Fibroblast of gingiva (primary cell): Measurements from ENCODE around the gene GRB10.
"Not testable (repeated sequence)": the region's sequence is repeated elsewhere in the genome, so short reads cannot be mapped to it uniquely, and the experiment has no call there.

ENCODE experiments used
- DNase-seq: peaks from one replicate; pipeline ENCODE4 v3.0.0-alpha.2; 2011; ENCODE audit warnings: low read depth

The GRB10 gene

DNA sequence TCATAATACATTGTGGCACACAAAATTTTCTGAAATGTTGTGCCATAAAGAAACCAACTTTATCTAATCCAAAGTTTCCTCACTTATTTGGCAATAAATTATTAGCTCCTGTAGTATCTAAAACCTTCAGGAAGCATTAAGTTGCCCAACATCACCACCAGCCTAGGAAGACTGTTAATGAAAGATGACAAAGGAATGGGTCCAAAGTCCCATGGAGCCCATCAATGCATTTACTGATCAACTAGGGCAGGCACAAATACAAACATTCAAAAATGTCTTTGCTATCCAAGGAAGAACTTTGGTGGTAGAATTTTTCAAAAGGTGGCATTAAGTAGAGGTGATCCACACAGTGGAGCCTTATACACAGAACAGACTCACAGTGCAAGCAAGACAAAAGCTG is 4.5 kb downstream of the GRB10 start:
- DNase-seq = no peak

DNA sequence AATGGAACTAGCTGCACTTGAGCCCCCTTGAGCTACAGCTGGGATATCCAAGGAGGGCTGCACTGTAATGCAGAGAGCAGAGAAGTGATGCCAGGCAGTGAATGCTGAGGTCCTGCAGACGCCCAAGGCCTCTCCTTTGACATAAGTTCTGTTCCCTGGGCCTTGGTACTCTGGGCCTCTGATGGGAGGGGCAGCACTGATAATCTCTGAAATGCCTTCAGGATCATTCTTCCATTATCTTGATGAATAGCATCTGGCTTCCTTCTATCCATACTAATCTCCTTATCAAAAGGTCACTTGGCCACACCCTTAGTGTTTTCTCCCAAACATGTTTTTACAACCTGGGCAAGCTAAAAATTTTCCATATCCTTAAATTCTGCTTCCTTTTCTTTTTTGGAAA is 6.9 kb downstream of the GRB10 start:
- no peak for DNase-seq

DNA sequence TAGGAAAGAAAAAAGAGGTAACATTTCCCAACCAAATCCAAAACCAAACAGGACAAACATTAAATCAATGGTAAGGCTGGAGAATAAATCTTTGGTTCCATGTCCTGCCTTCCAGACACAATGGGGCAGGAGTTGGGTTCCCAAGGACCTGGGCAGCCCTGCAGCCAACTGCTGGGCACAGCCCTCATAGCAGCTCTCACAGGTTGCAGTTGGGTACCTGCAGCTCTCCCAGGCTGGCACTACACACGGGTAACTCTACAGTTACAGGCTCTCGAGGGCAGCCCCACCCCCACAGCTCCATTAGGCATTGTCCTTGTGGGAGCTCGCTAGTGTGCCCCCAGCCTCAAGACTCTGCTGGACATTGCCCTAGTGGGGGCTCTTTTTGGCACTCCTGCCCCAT is 7.5 kb downstream of the GRB10 start:
- DNase-seq = no peak

DNA sequence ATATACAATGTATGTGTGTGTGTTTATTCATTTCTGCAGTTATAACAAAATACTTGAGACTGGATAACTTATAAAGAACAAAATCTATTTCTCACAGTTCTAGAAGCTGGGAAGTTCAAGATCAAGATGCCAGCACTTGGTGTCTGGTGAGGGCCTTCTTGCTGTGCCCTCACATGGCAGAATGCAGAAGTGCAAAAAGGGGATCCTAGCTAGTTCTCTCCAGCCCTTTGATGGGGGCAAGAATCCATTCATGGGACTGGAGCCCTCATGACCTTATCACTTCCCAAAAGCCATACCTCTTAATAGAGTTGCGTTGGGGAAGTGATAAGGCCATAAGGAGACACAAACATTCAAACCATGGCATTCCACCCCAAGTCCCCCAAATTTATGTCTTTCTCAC is 8.4 kb downstream of the GRB10 start:
- no peak for DNase-seq

DNA sequence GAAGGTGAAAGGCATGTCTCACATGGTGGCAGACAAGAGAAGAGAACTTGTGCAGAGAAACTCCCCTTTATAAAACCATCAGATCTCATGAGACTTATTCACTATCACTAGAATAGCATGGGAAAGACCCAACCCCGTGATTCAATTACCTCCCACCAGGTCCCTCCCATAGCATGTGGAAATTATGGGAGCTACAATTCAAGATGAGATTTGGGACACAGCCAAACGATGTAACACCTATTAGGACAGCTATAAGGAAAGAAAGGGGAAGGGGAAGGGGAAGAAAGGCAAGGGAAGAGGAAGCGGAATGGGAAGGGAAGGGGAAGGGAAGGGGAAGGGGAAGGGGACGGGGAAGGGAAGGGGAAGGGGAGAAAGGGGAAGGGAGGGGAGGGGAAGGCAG is 9.6 kb downstream of the GRB10 start:
- DNase-seq = not testable (repeated sequence)

DNA sequence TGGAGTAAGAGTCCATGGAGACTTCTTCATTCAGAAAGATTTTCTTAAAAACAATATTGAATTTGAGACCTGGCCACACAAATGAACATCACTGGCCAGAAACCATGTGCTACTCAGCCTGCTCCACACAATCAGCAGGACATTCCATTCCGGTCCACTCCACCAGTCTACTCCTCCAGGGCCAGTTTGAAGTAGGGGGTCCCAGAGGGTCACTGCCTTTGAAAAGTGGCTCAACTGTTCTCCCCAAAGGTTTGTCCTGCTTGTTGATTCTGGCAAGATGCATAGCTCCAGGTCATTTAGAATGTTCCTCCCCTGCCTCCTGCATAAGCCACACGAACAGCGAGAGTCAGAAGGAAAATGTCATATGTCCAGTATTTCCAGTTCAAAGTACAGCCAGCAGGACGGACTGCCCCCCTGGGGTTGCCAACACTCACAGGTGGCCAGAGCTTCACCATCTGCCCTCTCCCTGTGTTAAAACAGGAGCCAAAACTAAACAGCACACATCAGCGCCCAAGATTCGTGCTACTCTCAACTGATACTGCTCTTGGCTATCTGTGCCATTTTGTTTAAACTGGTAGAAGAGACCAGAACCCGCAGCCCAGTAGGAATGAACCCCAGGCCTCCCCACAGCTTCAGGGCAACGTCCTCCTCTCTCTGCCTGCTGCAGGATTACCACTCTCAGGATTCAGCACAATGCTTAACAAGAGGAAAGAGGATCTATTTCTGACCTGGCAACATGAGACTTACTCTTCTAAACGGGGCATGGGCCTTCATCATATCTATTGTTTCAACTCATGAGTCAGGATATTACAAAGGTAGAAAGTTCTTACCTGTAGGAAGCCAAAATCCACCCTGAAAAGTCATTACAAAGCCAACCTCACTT is 11.3 kb downstream of the GRB10 start:
- no peak for DNase-seq

DNA sequence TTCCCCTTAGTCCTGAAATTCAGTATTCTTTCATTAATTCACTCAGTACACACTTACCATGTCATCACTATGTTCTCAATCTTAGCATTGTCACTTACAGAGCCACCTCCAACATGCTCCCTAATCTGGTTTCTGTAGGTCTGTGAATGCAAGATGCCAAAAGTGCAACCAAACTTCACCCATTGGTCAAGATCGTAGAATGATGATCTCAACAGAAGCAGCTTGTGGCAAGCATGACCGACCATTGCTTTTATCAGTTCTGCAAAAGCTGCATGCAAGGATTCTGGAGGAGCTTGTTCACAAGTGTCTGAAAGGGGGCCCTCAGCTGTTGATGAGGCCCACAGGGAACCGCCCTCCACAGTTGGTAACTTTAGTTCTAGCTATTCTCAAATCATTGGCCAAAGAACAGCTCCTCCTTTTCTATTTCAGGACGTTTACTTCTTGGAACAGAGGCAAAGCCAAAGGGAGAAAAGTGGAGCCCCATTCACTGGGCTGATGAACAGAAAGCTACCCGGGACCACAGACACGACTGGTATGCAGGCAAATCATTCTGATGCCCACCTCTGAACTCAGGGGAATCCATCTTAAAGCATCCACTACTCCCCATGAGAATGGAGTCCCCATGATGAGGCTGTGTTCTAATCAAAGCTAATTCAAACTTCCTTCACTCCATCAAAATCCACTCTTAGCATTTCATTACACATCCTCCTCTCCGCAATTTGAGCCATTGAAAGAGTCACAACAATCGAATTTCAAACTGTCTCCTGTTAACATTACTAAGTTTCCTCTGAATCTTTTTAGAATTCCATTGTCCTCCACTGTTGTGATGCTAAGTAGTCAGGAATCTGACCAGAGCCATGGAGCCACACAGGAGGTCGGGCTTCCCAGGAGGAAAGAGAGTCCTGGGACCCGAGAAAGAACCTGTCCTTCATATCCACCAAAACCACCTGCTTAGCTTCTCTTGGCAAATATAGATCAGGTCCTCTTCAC is 13.9 kb downstream of the GRB10 start:
- DNase-seq = no peak

DNA sequence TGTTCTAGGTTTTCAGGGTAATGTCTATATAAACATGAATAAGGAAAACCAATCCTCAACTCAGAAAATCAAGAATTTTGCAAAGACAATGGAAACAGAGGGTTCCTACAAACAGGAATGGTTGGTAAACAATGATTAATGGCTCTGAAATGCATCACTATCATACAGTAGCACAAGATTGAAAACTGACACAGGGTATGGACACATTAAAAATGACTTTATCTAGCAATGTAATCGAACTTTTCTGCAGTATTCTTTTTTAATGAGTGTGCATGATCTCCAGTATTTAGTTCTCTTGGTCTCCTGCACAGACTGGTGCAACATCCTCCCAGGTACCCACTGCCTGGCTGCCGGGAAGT is 15.9 kb downstream of the GRB10 start:
- DNase-seq = no peak

DNA sequence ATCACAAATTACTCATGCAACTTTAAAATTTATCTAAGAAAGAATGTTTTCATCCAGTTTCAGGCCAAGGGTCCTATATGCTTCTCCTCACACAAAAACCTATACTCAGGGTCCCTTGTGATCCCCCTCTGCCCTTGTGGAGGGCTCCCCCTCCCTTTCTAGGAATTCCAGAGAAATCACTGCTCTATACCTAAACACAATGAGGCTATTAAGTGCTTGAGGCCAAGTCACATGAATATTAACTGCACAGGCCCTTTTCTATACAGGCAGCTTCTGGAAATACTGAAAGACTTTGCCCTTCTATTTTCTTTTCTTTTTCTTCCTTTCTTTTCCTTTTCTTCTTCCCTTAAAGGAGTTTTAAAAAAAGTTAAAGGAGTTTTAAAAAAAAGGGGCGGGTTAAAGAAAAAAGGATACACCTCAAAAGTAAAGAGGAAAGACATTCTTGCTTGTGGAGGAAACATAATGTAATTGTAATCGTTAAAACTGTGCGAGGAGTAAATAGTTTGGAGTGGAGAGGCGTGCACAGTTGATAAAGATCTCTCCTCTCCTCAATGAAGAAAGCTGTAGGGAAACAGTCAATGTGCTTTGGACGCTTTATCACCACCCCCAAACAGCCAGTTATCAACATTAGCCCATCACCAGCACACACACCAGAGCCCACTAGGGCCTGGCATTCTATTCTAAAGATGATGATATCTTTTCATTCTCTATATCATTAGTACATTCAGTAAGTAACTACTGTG is 16.4 kb downstream of the GRB10 start:
- DNase-seq = no peak

DNA sequence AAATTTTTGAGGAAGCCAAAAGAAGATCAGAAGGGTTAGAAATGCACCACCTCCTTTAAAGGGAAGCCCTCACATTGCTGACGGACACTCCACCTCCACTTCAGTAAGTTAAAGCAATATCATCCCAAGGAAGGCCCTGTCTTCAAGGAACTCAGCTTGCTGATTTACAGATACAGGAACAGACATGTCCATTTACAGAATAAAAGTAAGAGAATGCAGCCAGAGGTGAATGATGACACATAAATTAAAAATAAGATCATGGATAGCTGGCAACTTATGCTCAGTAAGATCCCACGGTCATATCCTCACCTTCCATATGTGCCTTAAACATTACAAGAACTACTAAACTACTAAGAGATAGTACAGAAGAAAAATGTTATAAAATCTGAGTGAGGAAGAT is 20.4 kb downstream of the GRB10 start:
- no peak for DNase-seq

DNA sequence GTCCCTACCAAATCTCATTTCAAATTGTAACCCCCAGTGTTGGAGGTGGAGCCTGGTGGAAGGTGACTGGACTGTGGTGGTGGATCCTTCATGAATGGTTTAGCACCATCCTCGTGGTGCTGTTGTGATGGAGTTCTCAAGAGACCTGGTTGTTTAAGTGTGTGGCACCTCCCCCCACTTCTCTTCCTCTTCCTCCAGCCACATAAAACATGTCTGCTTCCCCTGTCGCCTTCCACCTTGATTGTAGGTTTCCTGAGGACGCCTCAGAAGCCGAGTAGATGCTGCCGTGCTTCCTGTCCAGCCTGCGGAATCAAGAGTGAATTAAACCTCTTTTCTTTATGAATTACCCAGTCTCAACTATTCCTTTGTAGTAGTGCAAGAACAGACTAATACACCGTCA is 21.0 kb downstream of the GRB10 start:
- DNase-seq = no peak

DNA sequence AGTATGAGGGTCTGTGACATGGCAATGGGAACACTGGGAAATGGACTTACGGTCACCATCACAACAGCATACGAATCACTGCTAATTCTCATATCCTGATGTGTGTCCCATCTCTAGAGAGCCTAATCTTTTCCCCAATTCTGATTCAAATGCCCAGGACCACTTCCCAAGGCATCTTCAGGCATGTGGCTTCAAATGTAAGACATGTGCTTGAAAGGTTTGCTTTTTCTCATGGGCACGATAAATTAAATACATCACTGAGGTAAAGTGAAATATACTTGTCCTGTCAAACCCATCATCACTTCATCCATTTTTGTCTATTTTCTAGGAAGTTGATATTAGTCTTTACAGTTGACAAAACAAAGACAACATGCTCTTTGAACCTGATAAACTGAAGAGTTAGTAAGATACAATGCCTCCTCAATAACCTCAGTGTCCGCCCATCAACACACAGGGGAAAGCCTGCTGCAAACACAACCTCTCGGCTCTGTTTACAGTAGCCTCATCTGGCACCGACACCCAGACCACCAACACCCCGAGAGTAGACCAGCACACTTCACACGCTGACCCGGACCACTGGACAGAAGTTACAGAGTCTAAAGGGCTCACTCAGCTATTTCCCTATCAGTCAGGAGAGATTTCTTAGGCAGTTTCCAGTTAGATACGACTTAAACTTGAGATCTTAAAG is 24.8 kb downstream of the GRB10 start:
- DNase-seq = no peak

DNA sequence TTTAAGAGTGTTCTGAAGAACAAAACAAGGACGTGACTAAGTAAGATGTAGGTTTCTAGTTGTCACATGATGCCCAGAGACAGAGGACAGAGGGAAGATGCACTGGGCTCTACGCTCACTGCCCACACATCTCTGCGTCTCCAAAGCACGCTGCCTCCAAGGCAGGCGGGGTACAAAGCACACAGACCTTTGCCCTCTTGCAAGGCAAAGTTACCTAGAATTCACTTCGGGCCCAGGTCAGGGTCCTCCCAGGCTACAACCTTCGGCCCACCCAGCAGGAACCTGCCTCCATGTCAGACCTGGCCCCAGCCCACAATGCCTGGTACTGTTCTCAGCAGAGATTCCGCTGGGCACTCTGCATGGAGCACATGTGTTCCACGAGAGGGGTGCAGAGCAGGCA is 26.5 kb downstream of the GRB10 start:
- no peak for DNase-seq

DNA sequence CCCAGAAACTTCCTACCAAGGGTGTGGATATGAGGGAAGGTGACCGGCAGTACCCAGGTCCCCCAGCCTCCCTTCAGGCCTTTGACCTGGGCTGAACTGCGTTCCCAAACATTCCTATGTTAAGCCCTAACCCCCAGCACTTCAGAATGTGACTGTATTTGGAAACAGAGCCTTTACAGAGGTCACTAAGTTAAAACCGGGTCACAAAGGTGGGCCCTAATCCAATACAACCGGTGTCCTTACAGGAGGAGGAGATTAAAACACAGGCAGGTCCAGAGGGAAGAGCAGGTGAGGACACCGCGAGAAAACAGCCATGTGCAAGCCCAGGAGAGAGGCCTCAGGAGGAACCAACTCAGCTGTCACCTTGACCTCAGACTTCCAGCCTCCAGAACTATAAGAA is 28.0 kb downstream of the GRB10 start:
- no peak for DNase-seq

DNA sequence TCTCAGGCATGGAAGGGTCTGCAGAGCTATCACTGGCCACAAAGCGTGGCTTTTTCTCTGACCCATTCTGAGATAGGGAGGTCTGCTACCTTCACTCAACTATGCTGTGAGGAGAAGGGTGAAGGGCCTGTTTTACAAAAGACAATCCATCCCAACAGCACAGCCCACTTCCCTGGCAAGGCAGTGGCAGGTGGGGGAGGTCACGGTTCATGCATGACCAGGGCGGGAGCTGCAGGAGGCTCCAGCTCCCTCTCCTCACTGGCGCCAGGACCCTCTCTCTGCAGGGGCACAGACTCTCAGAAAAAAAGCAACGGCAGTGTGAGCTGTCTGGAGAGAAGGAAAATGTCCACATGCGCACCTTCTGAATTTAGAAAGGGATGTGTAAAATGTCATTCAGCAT is 28.5 kb downstream of the GRB10 start:
- DNase-seq = no peak

DNA sequence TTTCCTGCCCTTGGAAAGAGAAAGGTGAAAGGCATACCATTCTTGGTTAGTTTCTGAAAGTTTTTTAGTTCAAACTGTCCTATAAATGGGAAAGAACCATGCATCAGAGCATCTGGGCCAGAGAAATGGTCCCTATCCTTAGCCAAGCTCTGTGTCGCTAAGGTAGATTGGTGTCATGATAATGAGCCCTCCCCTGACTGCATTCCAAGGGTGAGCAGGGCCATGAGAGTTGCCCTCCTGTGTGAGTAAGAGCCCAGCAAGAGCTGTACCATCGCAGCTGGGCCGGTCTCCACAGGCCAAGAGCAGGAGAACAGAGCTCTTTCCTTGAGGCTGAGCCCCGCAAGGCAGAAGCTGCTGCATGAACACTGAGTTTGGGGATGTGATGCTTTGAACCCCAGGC is 30.3 kb downstream of the GRB10 start:
- no peak for DNase-seq

DNA sequence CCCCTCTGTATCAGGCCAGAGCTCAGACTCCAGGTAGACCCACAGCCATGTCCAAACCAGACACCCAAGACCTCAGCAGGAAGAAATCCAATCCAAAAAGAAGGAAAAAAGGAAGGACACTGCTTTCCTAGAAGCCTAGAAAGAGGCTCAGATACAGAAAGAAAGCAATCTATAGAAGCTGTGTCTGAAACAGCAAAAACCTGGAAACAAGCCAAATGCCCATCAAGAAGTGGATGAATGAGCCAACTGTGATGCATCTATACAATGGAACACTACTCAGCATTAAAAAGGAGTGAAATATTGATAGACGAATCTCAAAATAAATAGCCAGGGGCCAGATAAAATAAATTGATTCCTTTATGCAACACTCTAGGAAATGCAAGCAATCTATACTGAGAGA is 31.6 kb downstream of the GRB10 start:
- DNase-seq = no peak

DNA sequence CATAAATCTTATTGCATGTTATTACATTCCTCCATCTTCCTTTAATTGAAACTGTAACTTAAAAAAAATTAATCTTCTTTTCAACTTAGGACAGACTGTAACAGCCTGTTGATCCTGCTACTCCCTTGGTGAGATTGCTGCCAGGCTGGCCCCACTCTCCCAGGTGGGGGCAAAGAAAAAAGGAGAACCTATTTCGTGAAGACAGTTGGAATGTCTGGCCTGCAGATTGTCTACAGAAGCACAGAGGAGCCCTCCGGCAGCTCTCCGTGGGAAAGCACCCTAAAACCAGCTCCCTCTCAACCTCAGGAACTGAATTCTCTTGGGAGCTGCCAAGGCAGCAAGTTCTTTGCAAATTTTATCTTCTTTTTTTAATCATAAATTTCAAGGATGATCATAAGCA is 32.8 kb downstream of the GRB10 start:
- DNase-seq = no peak

DNA sequence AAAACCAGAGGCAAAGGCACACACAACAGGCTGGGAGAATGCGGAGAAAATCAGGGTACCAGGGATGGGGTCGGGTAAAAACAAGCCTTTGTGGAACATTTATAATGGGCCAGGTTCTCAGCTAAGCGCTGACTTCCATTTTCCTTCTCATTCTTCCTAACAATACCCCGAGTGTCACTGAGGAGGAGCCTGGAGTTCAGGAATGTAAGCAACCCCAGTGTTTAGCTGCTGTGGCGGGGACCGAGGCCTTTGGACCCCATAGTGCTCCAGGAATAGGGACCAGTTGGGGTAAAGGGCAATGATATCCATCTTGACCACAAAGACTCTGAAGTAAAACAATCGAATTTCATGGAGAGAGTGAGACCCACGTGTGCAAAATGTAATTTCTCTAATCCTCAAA is 34.2 kb downstream of the GRB10 start:
- no peak for DNase-seq

DNA sequence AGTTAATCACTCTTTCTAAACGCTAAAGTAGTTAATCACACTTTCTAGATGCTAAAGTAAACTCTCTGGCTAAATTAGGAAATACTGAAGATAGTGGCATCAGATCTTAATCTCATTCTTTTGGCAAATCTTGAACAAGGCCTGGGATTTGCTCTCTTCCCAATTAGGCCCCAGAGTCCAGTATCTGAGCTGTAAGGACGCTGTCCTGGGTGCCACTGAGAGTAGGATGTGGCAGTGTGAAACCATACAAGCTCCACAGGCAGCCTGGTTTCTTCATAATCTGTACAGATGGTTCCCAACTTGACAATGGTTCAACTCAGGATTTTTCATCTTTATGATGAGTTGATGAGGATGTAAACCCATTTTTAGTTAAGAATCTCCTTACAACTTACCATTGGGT is 36.9 kb downstream of the GRB10 start:
- no peak for DNase-seq

DNA sequence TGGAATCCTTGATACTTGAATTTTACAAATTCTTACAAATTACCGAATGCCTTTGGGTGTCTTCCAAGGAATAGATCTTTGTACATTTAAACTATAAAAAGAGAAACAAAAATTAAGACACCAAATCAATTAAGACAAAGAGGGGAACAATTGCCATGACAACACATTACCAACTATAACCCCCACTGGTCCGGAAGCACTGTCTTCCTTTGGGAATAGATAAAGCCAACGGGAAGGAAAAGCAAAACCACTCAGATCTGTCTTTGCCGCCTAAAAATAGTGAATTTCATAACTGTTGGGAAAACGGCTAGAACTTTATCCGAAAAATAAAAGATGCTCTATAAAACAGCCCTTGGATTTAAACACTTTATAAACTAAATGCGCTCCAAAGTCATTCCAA is 37.4 kb downstream of the GRB10 start:
- no peak for DNase-seq

DNA sequence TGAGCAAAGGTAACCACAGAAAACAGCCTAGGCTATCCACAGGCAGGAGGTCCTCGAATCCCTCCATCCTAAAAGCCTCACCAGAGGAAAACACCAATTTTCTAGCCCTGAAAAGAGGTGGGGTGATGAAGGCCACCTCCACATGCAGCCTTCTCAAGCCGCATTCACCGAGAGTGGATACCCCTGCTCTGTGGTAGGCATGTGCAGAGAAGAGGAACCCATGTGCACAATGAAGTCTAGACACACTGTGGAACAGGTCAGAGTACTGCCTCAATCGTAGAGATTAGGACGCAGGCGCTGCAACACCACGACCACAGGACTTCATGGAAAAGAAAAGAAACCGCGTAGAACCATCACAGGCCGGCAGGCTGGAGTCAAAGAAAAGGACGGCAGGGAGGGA is 38.8 kb downstream of the GRB10 start:
- DNase-seq = no peak
